PC-9 (cell line): Measurements from ENCODE around the gene ATCAY. TPM values are rescaled to one million over a fixed set of nuclear protein-coding genes. Genes with fewer than 3 reads are reported as not detected.
A peak's percentile ranks its signal among the peaks of the same experiment; 100 is the strongest.

Source experiments
- BruUV-seq: library from RNA; stranded (reverse); fragments of 400-500 nt; replicated peaks from 2 replicates; lab custom pipeline; 2021; lab: Mats Ljungman, UMichigan
- CTCF ChIA-PET: fragments of 300-600 bp; sonication (Branson Sonifier 250); formaldehyde crosslinking; loops from one replicate; lab custom pipeline; 2022; ENCODE audit warnings: antibody characterized with exemption; lab: Charles Lee
- POLR2A ChIA-PET: fragments of 300-600 bp; sonication (Branson Sonifier 250); formaldehyde crosslinking; loops from one replicate; lab custom pipeline; 2022; ENCODE audit warnings: antibody characterized with exemption; ENCODE audit not compliant: unreplicated experiment; lab: Charles Lee
- DNase-seq, 2 experiments: peaks; one replicate each; pipeline versions ENCODE4 v3.0.0 to v3.0.0-alpha.2; 2015 to 2022; ENCODE audit warnings: mixed read lengths in 1 of 2
- H2AFZ ChIP-seq: fragments of 200-600 bp; sonication (generic); 2 replicates; pipeline ENCODE4 v1.8.1; 2017; ENCODE audit warnings: antibody characterized with exemption
- H3F3A ChIP-seq: fragments of 200-600 bp; sonication (generic); 2 replicates; pipeline ENCODE4 v1.8.1; 2017; ENCODE audit warnings: antibody characterized with exemption, mild to moderate bottlenecking, low read depth; ENCODE audit not compliant: insufficient read depth
- H3K27ac ChIP-seq: fragments of 200-600 bp; sonication (generic); 2 replicates; pipeline ENCODE4 v1.6.1; 2016; ENCODE audit warnings: mixed run types
- H3K27me3 ChIP-seq: fragments of 200-600 bp; sonication (generic); 2 replicates; pipeline ENCODE4 v1.6.1; 2016; ENCODE audit warnings: low read depth, mixed run types; ENCODE audit not compliant: insufficient read depth
- H3K36me3 ChIP-seq: fragments of 200-600 bp; sonication (generic); 2 replicates; pipeline ENCODE4 v1.6.1; 2016; ENCODE audit warnings: low read depth, mixed run types
- H3K4me1 ChIP-seq: fragments of 200-600 bp; sonication (generic); replicated peaks from 2 replicates; pipeline ENCODE4 v1.6.1; 2016; ENCODE audit warnings: mixed run types; ENCODE audit not compliant: insufficient read depth
- H3K4me2 ChIP-seq: fragments of 200-600 bp; sonication (generic); 2 replicates; pipeline ENCODE4 v1.6.1; 2017; ENCODE audit warnings: mixed run types
- H3K4me3 ChIP-seq: fragments of 200-600 bp; sonication (generic); 2 replicates; pipeline ENCODE4 v1.6.1; 2016; ENCODE audit warnings: mixed run types
- H3K79me2 ChIP-seq: fragments of 200-600 bp; sonication (generic); 2 replicates; pipeline ENCODE4 v1.6.1; 2017; ENCODE audit warnings: low read depth, mixed run types
- H3K9me2 ChIP-seq: fragments of 200-600 bp; sonication (generic); 2 replicates; pipeline ENCODE4 v1.8.1; 2017; ENCODE audit warnings: mild to moderate bottlenecking; ENCODE audit not compliant: insufficient read depth
- H3K9me3 ChIP-seq: fragments of 200-600 bp; sonication (generic); 2 replicates; pipeline ENCODE4 v1.8.1; 2016; ENCODE audit warnings: low read depth; ENCODE audit not compliant: insufficient read depth
- H4K20me1 ChIP-seq: fragments of 200-600 bp; sonication (generic); 2 replicates; pipeline ENCODE4 v1.8.1; 2017; ENCODE audit not compliant: insufficient read depth
- CTCF ChIP-seq: fragments of 200-600 bp; sonication (generic); conservative IDR thresholded peaks from 2 replicates; pipeline ENCODE4 v1.6.1; 2017; ENCODE audit warnings: mixed run types, antibody characterized with exemption, mild to moderate bottlenecking, moderate library complexity
- EZH2 ChIP-seq: fragments of 200-600 bp; sonication (generic); IDR thresholded peaks from 2 replicates; pipeline ENCODE4 v1.8.0; 2017; ENCODE audit warnings: antibody characterized with exemption, low read depth
- intact Hi-C: fragments of 100-400 bp; cut with micrococcal nuclease; formaldehyde crosslinking; loops from one replicate; pipeline ENCODE4 v1.10.0; 2022; ENCODE audit not compliant: unreplicated experiment
- total RNA-seq: library from RNA; stranded (reverse); gene quantifications from 2 replicates; pipeline ENCODE4 v1.2.3, GENCODE V29; 2021

Gene ATCAY
- total RNA-seq, 1 experiment from 2014 or later, result not detected

- TF ChIP-seq CTCF (no peak), EZH2 (no peak)
Measured at GRCh38 chr19:3923912-3924311, 43.4 kb downstream of the ATCAY start.

GRCh38 chr19:3931041-3931440 is 50.6 kb downstream of the ATCAY start:
- Histone ChIP-seq H3K27ac (no peak overlapping the region), H3K4me2 (no peak overlapping the region), H4K20me1 (no peaks in the 10 kb centered on the region), H3K9me2 (no peaks in the 10 kb centered on the region), H3K4me1 (no peaks in the 10 kb centered on the region), H2AFZ (no peak overlapping the region), H3K27me3 (no peaks in the 10 kb centered on the region; the same call in 1 of the 2 replicates), H3K4me3 (no peak overlapping the region), H3K9me3 (no peaks in the 10 kb centered on the region), H3K79me2 (no peaks in the 10 kb centered on the region), H3K36me3 (no peaks in the 10 kb centered on the region), H3F3A (no peaks in the 10 kb centered on the region)
- CTCF ChIA-PET, result no interaction called here
- no peak for TF ChIP-seq EZH2
- TF ChIP-seq CTCF, result no peak
- POLR2A ChIA-PET, result no interaction called here
- intact Hi-C loops, result no loop called here
- BruUV-seq, result no TSS peak
- peak in 1 of 2 experiments; percentile 13 for DNase-seq

More at GRCh38 chr19:3923912-3924311, 43.4 kb downstream of the ATCAY start:
- no peaks in the 10 kb centered on the region for H4K20me1 ChIP-seq
- no peaks in the 10 kb centered on the region for H3K79me2 ChIP-seq
- CTCF ChIA-PET, result no interaction called here
- intact Hi-C loops, result no loop called here
- H3K27ac ChIP-seq, result no peak overlapping the region
- POLR2A ChIA-PET, result no interaction called here
- no peak overlapping the region for H3K4me2 ChIP-seq
- H3K4me1 ChIP-seq, result no peaks in the 10 kb centered on the region
- H2AFZ ChIP-seq, result no peak overlapping the region
- DNase-seq, result no peak
- H3F3A ChIP-seq, result no peaks in the 10 kb centered on the region
- H3K9me3 ChIP-seq, result no peaks in the 10 kb centered on the region
- H3K36me3 ChIP-seq, result no peaks in the 10 kb centered on the region
- H3K27me3 ChIP-seq, result peaks cover 33% of the 10 kb centered on the region
- H3K9me2 ChIP-seq, result no peaks in the 10 kb centered on the region
- BruUV-seq, result no TSS peak
- H3K4me3 ChIP-seq, result no peak overlapping the region

GRCh38 chr19:3932931-3933810 is 52.7 kb downstream of the ATCAY start, which contains the start of gene NMRK2:
Gene NMRK2 (plus strand): TSS chr19:3933069. CDS start chr19:3933672, 603 bp downstream.
- ChIA-PET POLR2A (no interaction called here), CTCF (interaction anchor here (0.5 kb wide), 1 partner anchor 16 kb away, joined by 3 read pairs; no protein-coding TSS in a partner anchor)
- Histone ChIP-seq H3K9me2 (no peaks in the 10 kb centered on the region), H3K27ac (no peak within 1 kb of the TSS), H3K4me1 (no peaks in the 10 kb centered on the region), H3F3A (no peaks in the 10 kb centered on the region), H3K36me3 (no peaks in the 10 kb centered on the region), H3K9me3 (no peaks in the 10 kb centered on the region), H3K27me3 (no peaks in the 10 kb centered on the region), H3K4me3 (no peak within 1 kb of the TSS), H3K79me2 (no peaks in the 10 kb centered on the region), H4K20me1 (no peaks in the 10 kb centered on the region), H3K4me2 (peak within 1 kb of the TSS; percentile 63), H2AFZ (no peak within 1 kb of the TSS)
- TF ChIP-seq CTCF (no peak), EZH2 (no peak)
- intact Hi-C loops, result no loop called here
- no TSS peak for BruUV-seq
- DNase-seq, result no peak
